ENCODE data around the gene ALG8. TPM values are rescaled to one million over a fixed set of nuclear protein-coding genes. Genes with fewer than 3 reads are reported as not detected.

Gene ALG8
- total RNA-seq, 2 donors from 2014 or later: 22.7 to 40.1 TPM

DNA sequence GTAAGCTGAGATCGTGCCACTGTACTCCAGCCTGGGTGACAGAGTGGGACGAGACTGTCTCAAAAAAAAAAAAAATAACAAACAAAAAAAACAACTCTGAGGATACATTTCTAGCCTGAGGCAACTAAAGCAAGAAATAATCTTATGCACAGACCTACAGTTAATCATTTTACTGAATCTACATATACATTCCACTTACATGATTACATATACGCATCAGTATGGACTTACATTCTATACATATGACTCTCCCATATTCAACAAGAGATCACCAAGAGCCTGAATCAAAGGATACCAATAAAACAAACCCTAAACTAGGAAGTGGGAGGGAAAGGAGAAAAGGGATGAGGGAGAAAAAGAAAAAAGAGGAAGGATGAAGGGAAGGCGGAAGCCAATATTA lies 1.1 kb downstream of the ALG8 start:
- TF ChIP-seq, protein P1, sequence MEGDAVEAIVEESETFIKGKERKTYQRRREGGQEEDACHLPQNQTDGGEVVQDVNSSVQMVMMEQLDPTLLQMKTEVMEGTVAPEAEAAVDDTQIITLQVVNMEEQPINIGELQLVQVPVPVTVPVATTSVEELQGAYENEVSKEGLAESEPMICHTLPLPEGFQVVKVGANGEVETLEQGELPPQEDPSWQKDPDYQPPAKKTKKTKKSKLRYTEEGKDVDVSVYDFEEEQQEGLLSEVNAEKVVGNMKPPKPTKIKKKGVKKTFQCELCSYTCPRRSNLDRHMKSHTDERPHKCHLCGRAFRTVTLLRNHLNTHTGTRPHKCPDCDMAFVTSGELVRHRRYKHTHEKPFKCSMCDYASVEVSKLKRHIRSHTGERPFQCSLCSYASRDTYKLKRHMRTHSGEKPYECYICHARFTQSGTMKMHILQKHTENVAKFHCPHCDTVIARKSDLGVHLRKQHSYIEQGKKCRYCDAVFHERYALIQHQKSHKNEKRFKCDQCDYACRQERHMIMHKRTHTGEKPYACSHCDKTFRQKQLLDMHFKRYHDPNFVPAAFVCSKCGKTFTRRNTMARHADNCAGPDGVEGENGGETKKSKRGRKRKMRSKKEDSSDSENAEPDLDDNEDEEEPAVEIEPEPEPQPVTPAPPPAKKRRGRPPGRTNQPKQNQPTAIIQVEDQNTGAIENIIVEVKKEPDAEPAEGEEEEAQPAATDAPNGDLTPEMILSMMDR (IDR thresholded peaks at IDR 0.05): no peak
- intact Hi-C loops (cut with DNase I): no loop called here
- Histone ChIP-seq H3K27ac (no peak overlapping the region), H3K4me1 (peaks cover 13% of the 10 kb centered on the region), H3K36me3 (no peaks in the 10 kb centered on the region), H3K27me3 (no peaks in the 10 kb centered on the region), H3K9me3 (no peaks in the 10 kb centered on the region), H3K4me3 (peak overlapping the region; percentile 69), H3K9ac (ENCODE audit: low read depth in 2 of 2, low read length in 2 of 2) (no peak overlapping the region)
- no peak for DNase-seq

- no peaks in the 10 kb centered on the region for H3K27me3 ChIP-seq
- no peak overlapping the region for H3K27ac ChIP-seq
- no peaks in the 10 kb centered on the region for H3K4me1 ChIP-seq
- H3K4me3 ChIP-seq: no peak overlapping the region
- TF ChIP-seq, protein P1 (IDR thresholded peaks at IDR 0.05): no peak
- H3K9me3 ChIP-seq: no peaks in the 10 kb centered on the region
- H3K9ac ChIP-seq (ENCODE audit: low read depth in 2 of 2, low read length in 2 of 2): no peak overlapping the region
- H3K36me3 ChIP-seq: no peaks in the 10 kb centered on the region
- intact Hi-C loops (cut with DNase I): no loop called here
- no peak for DNase-seq
Measured at GRCh38 chr11:78132475-78132874, 7.0 kb downstream of the ALG8 start.

GRCh38 chr11:78131956-78132355 lies 7.5 kb downstream of the ALG8 start:
- H3K4me1 ChIP-seq: no peaks in the 10 kb centered on the region
- no peak overlapping the region for H3K9ac ChIP-seq (ENCODE audit: low read depth in 2 of 2, low read length in 2 of 2)
- no peaks in the 10 kb centered on the region for H3K27me3 ChIP-seq
- no peak for DNase-seq
- H3K27ac ChIP-seq: no peak overlapping the region
- H3K4me3 ChIP-seq: no peak overlapping the region
- intact Hi-C loops (cut with DNase I): no loop called here
- H3K36me3 ChIP-seq: no peaks in the 10 kb centered on the region
- H3K9me3 ChIP-seq: no peaks in the 10 kb centered on the region
- TF ChIP-seq, protein P1 (IDR thresholded peaks at IDR 0.05): no peak

- intact Hi-C loops (cut with DNase I): no loop called here
- H3K27me3 ChIP-seq: no peaks in the 10 kb centered on the region
- H3K36me3 ChIP-seq: no peaks in the 10 kb centered on the region
- H3K27ac ChIP-seq: no peak overlapping the region
- DNase-seq: no peak
- H3K4me1 ChIP-seq: no peaks in the 10 kb centered on the region
- H3K4me3 ChIP-seq: no peak overlapping the region
- H3K9me3 ChIP-seq: no peaks in the 10 kb centered on the region
- TF ChIP-seq, protein P1 (IDR thresholded peaks at IDR 0.05): no peak
- no peak overlapping the region for H3K9ac ChIP-seq (ENCODE audit: low read depth in 2 of 2, low read length in 2 of 2)
Measured at GRCh38 chr11:78127403-78127802, 12.0 kb downstream of the ALG8 start.

GRCh38 chr11:78112582-78113275 lies 26.7 kb downstream of the ALG8 start:
- Histone ChIP-seq H3K27ac (no peak overlapping the region), H3K4me3 (no peak overlapping the region), H3K27me3 (no peaks in the 10 kb centered on the region), H3K36me3 (no peaks in the 10 kb centered on the region), H3K9ac (ENCODE audit: low read depth in 2 of 2, low read length in 2 of 2) (no peak overlapping the region), H3K9me3 (no peaks in the 10 kb centered on the region), H3K4me1 (no peaks in the 10 kb centered on the region)
- DNase-seq: no peak
- intact Hi-C loops (cut with DNase I): no loop called here
- TF ChIP-seq, protein P1 (IDR thresholded peaks at IDR 0.05): no peak
